ENCODE measurements around the gene CWC15. TPM values are rescaled to one million over a fixed set of nuclear protein-coding genes. Genes with fewer than 3 reads are reported as not detected.

CWC15 gene
- total RNA-seq, 4 donors from 2014 or later: 32.9 to 54.8 (median 44.1) TPM

- no peaks in the 10 kb centered on the region for H3K9me3 ChIP-seq
- no peak for TF ChIP-seq CTCF (IDR thresholded peaks at IDR 0.05)
- no peak for TF ChIP-seq POLR2A (IDR thresholded peaks at IDR 0.05)
- no peak for TF ChIP-seq EP300 (IDR thresholded peaks at IDR 0.05)
- no peak for TF ChIP-seq POLR2AphosphoS5 (IDR thresholded peaks at IDR 0.05)
- no peak for ATAC-seq
- 33 to 42% methylated on average over 3 of the region's 4 CpGs for WGBS, 2 donors (ENCODE audit: low coverage in 1 of 2)
- peaks cover 0 to 38% of the 10 kb centered on the region in 2 donors for H3K36me3 ChIP-seq
- no peaks in the 10 kb centered on the region for H3K27me3 ChIP-seq
- no peak overlapping the region for H3K27ac ChIP-seq
- no peak overlapping the region for H3K4me3 ChIP-seq
- H3K4me1 ChIP-seq: peaks cover 0 to 8% (median 0%) of the 10 kb centered on the region in 3 donors
Measured at GRCh38 chr11:94956963-94957362, 16.4 kb downstream of the CWC15 start.

GRCh38 chr11:94954753-94955152, 18.6 kb downstream of the CWC15 start:
- peaks cover 0 to 8% (median 0%) of the 10 kb centered on the region in 3 donors for H3K4me1 ChIP-seq
- no peak for ATAC-seq
- H3K27me3 ChIP-seq: no peaks in the 10 kb centered on the region
- WGBS, 2 donors (ENCODE audit: low coverage in 1 of 2): 27 to 92% methylated on average over 1 of the region's 1 CpG
- no peaks in the 10 kb centered on the region for H3K9me3 ChIP-seq
- TF ChIP-seq POLR2AphosphoS5 (IDR thresholded peaks at IDR 0.05) (no peak), CTCF (IDR thresholded peaks at IDR 0.05) (no peak), EP300 (IDR thresholded peaks at IDR 0.05) (no peak), POLR2A (IDR thresholded peaks at IDR 0.05) (no peak)
- no peak overlapping the region for H3K27ac ChIP-seq
- H3K4me3 ChIP-seq: no peak overlapping the region
- H3K36me3 ChIP-seq: peaks cover 0 to 16% of the 10 kb centered on the region in 2 donors

- Histone ChIP-seq H3K4me1 (no peaks in the 10 kb centered on the region), H3K27me3 (no peaks in the 10 kb centered on the region), H3K36me3 (no peaks in the 10 kb centered on the region), H3K9me3 (no peaks in the 10 kb centered on the region), H3K4me3 (no peak overlapping the region), H3K27ac (no peak overlapping the region)
- WGBS, 2 donors (ENCODE audit: low coverage in 1 of 2): 68 to 77% methylated on average over 4 of the region's 4 CpGs
- TF ChIP-seq CTCF (IDR thresholded peaks at IDR 0.05): no peak
- no peak for TF ChIP-seq POLR2AphosphoS5 (IDR thresholded peaks at IDR 0.05)
- TF ChIP-seq EP300 (IDR thresholded peaks at IDR 0.05): no peak
- no peak for TF ChIP-seq POLR2A (IDR thresholded peaks at IDR 0.05)
- no peak for ATAC-seq
Measured at GRCh38 chr11:94948070-94948617, 25.2 kb downstream of the CWC15 start.

- 62 to 89% methylated on average over 4 of the region's 4 CpGs for WGBS, 2 donors (ENCODE audit: low coverage in 1 of 2)
- ATAC-seq: no peak
- Histone ChIP-seq H3K4me1 (no peaks in the 10 kb centered on the region), H3K27ac (no peak overlapping the region), H3K9me3 (no peaks in the 10 kb centered on the region), H3K27me3 (no peaks in the 10 kb centered on the region), H3K4me3 (no peak overlapping the region), H3K36me3 (no peaks in the 10 kb centered on the region)
- TF ChIP-seq POLR2A (IDR thresholded peaks at IDR 0.05) (no peak), EP300 (IDR thresholded peaks at IDR 0.05) (no peak), CTCF (IDR thresholded peaks at IDR 0.05) (no peak), POLR2AphosphoS5 (IDR thresholded peaks at IDR 0.05) (no peak)
Measured at GRCh38 chr11:94946812-94947211, 26.5 kb downstream of the CWC15 start.

GRCh38 chr11:94941131-94941530, 32.2 kb downstream of the CWC15 start:
- no peak for ATAC-seq
- no peaks in the 10 kb centered on the region for H3K27me3 ChIP-seq
- H3K4me1 ChIP-seq: peaks cover 5 to 16% (median 9%) of the 10 kb centered on the region in 3 donors
- 78 to 93% methylated on average over 4 of the region's 4 CpGs for WGBS, 2 donors (ENCODE audit: low coverage in 1 of 2)
- H3K27ac ChIP-seq: no peak overlapping the region
- no peaks in the 10 kb centered on the region for H3K9me3 ChIP-seq
- H3K4me3 ChIP-seq: no peak overlapping the region
- TF ChIP-seq CTCF (IDR thresholded peaks at IDR 0.05) (no peak), EP300 (IDR thresholded peaks at IDR 0.05) (no peak), POLR2A (IDR thresholded peaks at IDR 0.05) (no peak), POLR2AphosphoS5 (IDR thresholded peaks at IDR 0.05) (no peak)
- no peaks in the 10 kb centered on the region for H3K36me3 ChIP-seq

Data from gastroesophageal sphincter (tissue), 4 donors.